Measurements from ENCODE around the gene NCAPD2.

DNA sequence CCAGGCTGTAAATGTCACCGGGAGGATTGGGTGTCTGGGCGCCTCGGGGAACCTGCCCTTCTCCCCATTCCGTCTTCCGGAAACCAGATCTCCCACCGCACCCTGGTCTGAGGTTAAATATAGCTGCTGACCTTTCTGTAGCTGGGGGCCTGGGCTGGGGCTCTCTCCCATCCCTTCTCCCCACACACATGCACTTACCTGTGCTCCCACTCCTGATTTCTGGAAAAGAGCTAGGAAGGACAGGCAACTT is 41.7 kb downstream of the NCAPD2 start:
- TF ChIP-seq, protein P1, sequence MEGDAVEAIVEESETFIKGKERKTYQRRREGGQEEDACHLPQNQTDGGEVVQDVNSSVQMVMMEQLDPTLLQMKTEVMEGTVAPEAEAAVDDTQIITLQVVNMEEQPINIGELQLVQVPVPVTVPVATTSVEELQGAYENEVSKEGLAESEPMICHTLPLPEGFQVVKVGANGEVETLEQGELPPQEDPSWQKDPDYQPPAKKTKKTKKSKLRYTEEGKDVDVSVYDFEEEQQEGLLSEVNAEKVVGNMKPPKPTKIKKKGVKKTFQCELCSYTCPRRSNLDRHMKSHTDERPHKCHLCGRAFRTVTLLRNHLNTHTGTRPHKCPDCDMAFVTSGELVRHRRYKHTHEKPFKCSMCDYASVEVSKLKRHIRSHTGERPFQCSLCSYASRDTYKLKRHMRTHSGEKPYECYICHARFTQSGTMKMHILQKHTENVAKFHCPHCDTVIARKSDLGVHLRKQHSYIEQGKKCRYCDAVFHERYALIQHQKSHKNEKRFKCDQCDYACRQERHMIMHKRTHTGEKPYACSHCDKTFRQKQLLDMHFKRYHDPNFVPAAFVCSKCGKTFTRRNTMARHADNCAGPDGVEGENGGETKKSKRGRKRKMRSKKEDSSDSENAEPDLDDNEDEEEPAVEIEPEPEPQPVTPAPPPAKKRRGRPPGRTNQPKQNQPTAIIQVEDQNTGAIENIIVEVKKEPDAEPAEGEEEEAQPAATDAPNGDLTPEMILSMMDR (IDR thresholded peaks at IDR 0.05), result no peak
- no peak for TF ChIP-seq POLR2AphosphoS5 (IDR thresholded peaks at IDR 0.05)
